HG03066 (cell line): Measurements from ENCODE around the gene PTPN6.
A peak's percentile ranks its signal among the peaks of the same experiment; 100 is the strongest.

Source experiments
- ATAC-seq: cut with Tn5 transposase; IDR thresholded peaks from one replicate; pipeline ENCODE4 v1.9.1; 2021; ENCODE audit warnings: low read depth; ENCODE audit not compliant: unreplicated experiment

Gene PTPN6

GRCh38 chr12:6953442-6954315 is 2.5 kb downstream of the PTPN6 start:
- ATAC-seq, result peak; percentile 39

DNA sequence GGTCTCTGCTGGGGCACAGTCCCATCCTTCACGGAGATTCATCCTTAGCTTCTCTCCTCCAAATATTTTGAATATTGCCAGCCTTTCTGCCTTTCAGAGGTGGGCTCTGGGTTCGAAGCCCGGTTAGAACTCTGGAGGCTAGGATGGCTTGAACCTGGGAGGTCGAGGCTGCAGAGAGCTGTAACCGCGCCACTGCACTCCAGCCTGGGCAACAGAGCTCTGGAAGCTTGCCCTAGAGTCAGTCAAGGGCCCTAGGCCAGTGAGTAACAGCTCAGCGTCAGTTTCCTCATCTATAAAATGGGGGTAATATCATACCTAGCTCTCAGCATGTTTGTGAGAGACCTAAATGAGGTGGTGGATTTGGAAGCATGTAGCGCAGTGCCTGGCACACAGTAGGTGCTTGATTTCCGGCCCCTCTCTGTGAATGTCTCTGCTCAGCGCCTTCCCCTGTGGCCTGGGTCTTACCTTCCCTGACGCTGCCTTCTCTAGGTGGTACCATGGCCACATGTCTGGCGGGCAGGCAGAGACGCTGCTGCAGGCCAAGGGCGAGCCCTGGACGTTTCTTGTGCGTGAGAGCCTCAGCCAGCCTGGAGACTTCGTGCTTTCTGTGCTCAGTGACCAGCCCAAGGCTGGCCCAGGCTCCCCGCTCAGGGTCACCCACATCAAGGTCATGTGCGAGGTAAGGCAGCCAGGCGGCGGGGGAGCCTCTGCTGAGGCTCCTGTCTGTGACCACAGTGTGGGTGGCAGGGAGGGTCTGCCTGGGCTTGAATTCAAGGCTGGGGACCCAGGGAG is 3.4 kb downstream of the PTPN6 start:
- ATAC-seq, result no peak

GRCh38 chr12:6955108-6956020 is 4.2 kb downstream of the PTPN6 start:
- ATAC-seq, result no peak

DNA sequence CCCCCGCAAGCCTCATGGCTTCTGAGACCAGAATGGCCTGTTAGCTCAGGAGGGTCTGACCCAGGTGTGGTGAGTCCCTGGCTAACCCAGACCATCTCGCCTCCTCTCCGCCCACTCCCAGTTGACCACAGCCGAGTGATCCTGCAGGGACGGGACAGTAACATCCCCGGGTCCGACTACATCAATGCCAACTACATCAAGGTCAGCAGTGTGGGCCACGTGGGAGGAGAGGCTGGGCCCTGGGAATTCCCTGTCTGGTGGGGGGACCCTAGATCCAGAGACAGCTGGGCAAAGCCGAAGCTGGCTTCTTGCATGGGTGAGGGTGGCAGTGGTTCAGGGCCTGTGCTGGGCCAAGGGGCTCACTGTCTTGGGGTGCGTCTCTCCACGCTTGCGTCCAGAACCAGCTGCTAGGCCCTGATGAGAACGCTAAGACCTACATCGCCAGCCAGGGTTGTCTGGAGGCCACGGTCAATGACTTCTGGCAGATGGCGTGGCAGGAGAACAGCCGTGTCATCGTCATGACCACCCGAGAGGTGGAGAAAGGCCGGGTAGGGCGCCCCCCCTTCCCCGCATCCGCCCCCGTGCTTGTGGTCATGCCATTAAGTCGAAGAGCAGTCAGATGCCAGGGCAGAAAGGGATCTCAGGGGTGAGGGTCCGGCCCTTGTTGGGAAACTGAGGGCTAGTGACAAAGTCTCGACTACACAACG is 5.0 kb downstream of the PTPN6 start:
- ATAC-seq, result no peak

DNA sequence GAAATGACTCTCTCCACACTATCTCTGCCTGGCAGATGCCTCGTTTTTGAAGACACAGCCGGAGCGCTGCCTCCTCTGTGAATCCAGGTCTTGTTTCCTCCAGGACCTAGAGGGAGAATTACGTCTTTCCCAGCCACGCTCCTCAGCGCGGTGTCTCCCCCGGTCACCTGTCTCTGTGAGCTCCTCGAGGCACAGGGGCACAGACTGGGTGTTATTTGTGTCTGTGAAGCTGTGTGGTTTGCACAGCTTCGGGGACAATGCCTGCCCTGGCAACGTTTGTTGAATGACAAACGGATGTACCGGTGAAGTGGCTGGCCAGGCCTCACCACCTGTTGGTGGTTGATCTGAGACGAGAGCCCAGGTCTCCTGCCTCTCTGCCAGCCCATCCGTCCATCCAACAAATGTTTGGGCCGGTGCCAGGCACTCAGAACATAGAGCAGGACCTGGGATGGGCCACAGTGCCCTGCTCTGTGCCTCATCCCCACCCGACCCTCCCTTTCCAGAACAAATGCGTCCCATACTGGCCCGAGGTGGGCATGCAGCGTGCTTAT is 6.1 kb downstream of the PTPN6 start:
- ATAC-seq, result no peak

DNA sequence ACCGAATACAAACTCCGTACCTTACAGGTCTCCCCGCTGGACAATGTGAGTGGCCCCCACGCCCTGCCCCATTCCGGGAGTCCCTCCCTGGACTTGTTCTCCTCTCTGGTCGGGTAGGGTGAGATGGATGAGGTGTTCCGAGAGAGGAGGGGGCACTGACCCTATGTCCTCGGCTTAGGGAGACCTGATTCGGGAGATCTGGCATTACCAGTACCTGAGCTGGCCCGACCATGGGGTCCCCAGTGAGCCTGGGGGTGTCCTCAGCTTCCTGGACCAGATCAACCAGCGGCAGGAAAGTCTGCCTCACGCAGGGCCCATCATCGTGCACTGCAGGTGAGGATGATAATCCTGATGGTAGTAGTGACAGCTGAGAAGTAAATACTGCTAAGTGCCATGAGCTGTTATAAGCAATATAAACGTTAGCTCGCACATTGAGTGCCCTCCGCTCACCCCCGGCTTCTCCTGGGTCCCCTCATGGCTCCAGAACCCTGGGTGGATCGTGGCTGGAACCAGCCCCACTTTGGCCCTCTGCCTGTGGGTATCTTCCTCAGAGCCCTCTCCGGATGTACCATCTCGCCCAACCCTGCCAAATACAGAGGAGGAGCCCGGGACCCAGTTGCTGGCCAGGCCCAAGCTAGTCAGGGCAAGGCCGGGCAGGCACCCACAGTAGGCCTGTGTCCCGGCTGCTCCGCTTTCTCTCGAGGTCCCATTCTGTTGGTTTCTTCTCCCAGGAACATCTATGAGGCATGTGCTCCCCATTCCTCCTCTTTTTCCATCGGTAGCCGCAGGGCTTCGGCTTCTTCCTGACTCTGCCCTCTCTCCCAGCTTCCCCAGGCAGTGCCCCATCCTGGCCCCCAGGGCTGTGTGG is 6.8 kb downstream of the PTPN6 start:
- ATAC-seq, result no peak

DNA sequence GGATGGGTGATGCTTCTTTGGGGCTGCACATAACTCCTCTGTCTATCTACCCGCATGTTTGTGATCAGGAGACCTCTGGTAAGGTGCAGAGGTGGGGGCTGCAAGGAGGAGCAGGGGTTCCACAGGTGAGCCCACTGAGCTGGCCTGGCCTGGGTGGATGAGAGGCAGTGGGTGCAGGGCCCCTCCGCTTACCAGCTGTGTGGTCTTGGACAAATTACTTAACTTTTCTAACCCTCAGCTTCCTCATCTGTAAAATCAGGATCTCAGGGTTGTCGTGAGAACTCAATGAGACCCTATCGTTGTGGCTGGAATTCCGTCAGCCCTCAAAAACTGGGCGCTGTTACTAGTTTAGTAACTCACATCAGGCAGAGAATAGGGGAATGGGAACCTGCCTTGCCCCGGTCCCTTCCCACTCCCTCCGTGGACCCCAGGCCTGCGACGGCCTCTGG is 7.5 kb downstream of the PTPN6 start:
- ATAC-seq, result no peak

GRCh38 chr12:6959058-6959804 is 8.1 kb downstream of the PTPN6 start:
- ATAC-seq, result peak; percentile 43

GRCh38 chr12:6959805-6960592 is 8.8 kb downstream of the PTPN6 start:
- no peak for ATAC-seq

DNA sequence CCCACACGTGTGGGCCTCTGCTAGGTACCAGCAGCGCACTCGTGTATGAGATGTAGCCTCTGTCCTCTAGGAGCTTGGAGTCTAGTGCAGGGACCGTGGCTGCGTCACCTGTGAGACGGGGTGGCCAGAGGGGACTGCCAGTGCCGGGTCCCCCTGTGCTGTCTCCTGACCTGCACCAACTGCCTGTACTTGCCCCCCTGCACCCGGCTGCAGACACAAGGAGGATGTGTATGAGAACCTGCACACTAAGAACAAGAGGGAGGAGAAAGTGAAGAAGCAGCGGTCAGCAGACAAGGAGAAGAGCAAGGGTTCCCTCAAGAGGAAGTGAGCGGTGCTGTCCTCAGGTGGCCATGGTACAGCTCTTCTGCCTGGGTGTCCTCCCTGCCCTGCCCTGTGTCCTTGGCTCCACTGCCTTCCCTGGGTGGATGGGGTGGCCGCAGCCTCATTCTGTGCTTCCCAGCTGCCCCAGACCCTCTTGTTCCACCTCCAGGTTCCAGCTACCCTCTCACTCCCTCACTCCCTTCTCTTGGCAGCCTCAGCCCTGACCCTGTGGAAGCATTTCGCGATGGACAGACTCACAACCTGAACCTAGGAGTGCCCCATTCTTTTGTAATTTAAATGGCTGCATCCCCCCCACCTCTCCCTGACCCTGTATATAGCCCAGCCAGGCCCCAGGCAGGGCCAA is 9.6 kb downstream of the PTPN6 start:
- ATAC-seq, result no peak

DNA sequence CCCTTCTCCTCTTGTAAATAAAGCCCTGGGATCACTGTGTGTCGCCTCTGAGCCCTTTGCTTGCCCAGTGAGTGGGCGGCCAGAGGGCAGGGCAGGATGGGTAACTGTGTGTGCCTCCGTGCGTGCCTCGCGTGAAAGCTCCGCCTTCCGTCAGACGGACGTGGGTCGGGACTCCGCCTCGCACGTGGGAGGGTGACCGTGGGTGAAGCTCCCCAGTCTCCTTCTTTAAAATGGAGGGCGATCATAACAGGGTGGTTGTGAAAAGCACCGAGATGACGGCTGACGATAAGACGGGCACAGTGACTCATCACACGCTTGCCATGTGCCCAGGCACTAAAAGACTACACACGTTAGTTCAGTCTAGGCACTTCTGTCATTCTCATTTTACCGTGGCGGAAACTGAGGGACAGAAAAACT is 10.1 kb downstream of the PTPN6 start:
- ATAC-seq, result no peak

- ATAC-seq, result no peak
Observed at GRCh38 chr12:6961695-6962284, 10.6 kb downstream of the PTPN6 start.

DNA sequence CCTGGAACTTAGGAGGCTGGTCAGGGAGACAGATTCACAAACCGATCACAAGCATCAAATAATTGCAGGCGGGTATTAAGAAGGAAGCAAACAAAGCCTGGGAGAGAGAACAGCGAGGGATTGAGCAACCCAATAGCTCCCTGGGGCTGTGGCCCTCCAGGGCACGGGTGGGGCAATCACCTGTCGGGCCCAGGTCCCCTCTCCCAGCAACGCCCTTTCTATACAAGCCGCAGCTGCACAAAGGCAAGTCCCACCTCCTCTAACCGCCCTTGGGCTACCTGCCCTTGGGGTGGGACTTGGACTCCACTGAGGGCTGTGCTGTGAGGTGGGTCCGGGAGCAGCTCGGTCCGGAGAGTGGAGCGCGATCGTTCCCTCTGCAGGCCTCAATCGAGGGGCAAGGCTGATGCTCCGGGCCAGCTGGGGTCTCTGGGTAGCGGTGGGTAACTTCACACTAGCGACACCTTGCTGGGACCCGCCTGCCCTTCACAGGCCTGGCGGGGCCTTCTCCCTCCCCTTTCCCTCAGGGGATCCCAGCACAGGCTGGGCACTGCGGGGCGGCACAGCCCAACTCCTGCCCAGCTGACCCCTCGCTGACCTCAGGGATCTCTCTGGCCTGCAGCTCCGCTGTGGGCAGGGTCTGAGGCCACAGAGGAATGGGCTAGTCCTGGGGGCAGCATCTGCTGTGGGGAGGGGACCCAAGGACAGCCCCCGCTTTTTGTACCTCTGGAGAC is 11.3 kb downstream of the PTPN6 start:
- no peak for ATAC-seq

DNA sequence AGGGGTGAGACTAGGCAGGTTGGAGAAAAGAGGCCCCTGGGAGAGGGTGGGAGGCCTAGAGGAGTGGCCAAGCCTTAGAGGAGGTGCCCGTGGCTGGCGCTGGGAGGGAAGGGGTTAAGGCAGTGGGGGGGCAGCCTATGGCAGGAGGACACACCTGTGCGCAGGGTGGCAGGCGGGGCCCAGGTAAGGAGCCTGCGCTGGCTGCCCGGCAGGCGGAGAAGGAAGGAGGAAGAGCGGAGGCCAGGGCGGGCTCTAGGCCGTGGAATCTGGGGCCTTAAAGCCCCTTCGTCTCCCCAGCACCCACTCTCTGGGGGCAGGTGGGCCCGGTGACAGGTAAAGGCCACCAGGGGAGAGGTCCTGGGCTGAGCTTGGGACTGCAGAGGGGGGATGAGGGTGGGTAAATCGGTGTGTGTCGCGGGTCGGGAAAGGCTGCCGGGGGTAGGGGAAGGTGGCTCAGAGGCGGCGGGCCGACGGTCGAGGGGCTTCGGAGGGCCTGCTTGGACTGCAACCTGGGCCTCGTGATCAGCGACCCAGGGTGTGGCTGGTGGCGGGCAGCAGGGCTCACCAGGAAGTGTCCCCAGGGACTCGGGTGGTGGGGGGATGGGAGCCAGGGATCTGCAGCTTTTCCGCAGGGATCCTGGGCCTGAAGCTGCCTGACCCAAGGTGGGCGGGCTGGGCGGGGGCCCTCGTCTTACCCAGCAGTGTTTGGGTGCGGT is 12.0 kb downstream of the PTPN6 start:
- ATAC-seq, result no peak

DNA sequence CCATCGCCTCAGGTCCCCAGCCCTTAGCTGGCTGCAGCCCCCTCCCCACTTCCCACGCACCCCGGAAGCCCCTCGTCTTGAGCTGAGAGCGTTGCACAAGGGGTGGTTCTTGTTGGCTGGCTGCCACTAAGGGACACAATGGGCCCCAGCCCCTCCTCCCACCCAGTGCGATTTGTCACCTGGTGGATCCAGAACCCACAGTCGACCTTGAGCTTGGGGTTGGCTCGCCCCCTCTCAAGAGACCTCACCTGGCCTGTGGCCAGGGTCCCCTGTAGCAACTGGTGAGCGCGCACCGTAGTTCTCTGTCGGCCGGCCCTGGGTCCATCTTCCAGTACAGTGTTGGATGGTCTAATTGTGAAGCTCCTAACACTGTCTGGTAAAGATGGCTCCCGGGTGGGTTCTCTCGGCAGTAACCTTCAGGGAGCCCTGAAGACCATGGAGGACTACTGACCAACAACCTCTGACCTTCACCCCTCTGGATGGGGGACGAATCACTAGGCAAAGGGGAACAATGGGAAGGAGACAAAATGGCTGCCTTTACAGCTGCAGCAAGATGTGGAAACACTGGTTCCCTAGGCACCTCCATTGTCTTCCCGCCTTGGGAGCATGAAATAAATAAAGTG is 12.7 kb downstream of the PTPN6 start:
- ATAC-seq, result no peak
